K562 (cell line): ENCODE results near the gene WDR44. TPM values are rescaled to one million over a fixed set of nuclear protein-coding genes. Genes with fewer than 3 reads are reported as not detected.
A peak's percentile ranks its signal among the peaks of the same experiment; 100 is the strongest.

Experiments used
- ATAC-seq: fragments of 200-7000 bp; cut with Tn5 transposase; 3 replicates; pipeline ENCODE4 v1.9.1; 2020; ENCODE audit warnings: moderate library complexity
- BruUV-seq: library from RNA; stranded (reverse); fragments of 400-500 nt; replicated peaks from 2 replicates; lab custom pipeline; 2021; lab: Mats Ljungman, UMichigan
- CTCF ChIA-PET: fragments of 300-600 bp; formaldehyde crosslinking; extraction: SDS; loops from one replicate; lab custom pipeline; 2021; ENCODE audit warnings: low intra/inter-chr PET ratio; lab: Yijun Ruan, JAX
- POLR2A ChIA-PET: fragments of 300-600, 350-650 bp; sonication (Branson Sonifier 250); formaldehyde crosslinking; extraction: SDS; loops from one replicate; lab custom pipeline; 2021; ENCODE audit warnings: antibody characterized with exemption, inconsistent platforms; lab: Yijun Ruan, JAX
- DNase-seq, 4 experiments: peaks; one replicate each; pipeline versions ENCODE4 v3.0.0 to v3.0.0-alpha.2; 2011 to 2018; ENCODE audit warnings: low spot score in 3 of 4, mixed read lengths in 3 of 4; ENCODE audit errors: extremely low read depth in 1 of 4
- FAIRE-seq: peaks from 2 replicates; lab custom pipeline; 2011; peaks lifted over from hg19 to GRCh38; lab: Jason Lieb, UNC
- H2AFZ ChIP-seq: 2 replicates; pipeline ENCODE4 v1.6.0; 2011; ENCODE audit warnings: low read depth, low read length, control low read depth, inconsistent platforms
- H3K27ac ChIP-seq: fragments of 200-600 bp; 3 replicates; pipeline ENCODE4 v1.8.0; 2011; ENCODE audit warnings: low read depth, mild to moderate bottlenecking, control low read depth, inconsistent platforms, low read length, moderate library complexity, mixed read lengths; ENCODE audit errors: extremely low read depth
- H3K27me3 ChIP-seq, 2 experiments: fragments of 300-600 bp in 1 of 2; 2 replicates in 1 of 2; 3 replicates in 1 of 2; pipeline versions ENCODE4 v1.6.0 to v1.8.0; 2011; ENCODE audit warnings: inconsistent platforms in 2 of 2, low read length in 2 of 2, mild to moderate bottlenecking in 1 of 2, mixed read lengths in 1 of 2, moderate library complexity in 1 of 2; ENCODE audit not compliant: control insufficient read depth in 2 of 2, insufficient read depth in 2 of 2
- H3K36me3 ChIP-seq: fragments of 300-600 bp; 3 replicates; pipeline ENCODE4 v1.8.0; 2011; ENCODE audit warnings: mild to moderate bottlenecking, low read length, inconsistent platforms; ENCODE audit not compliant: control insufficient read depth, insufficient read depth
- H3K4me1 ChIP-seq, 2 experiments: fragments of 200-600 bp in 1 of 2; replicated peaks in 1 of 2; 2 replicates in 1 of 2; 3 replicates in 1 of 2; pipeline versions ENCODE4 v1.5.1 to v1.8.0; 2011; ENCODE audit warnings: inconsistent platforms in 2 of 2, low read length in 2 of 2, mild to moderate bottlenecking in 1 of 2, mixed read lengths in 1 of 2, moderate library complexity in 1 of 2; ENCODE audit not compliant: control insufficient read depth in 2 of 2, insufficient read depth in 2 of 2
- H3K4me2 ChIP-seq: 2 replicates; pipeline ENCODE4 v1.6.1; 2011; ENCODE audit warnings: low read length, control low read depth, inconsistent platforms, mixed read lengths; ENCODE audit not compliant: insufficient read depth
- H3K4me3 ChIP-seq: fragments of 200-600 bp; sonication (generic), shearing (Covaris generic); 2 replicates; pipeline ENCODE4 v1.5.1; 2016; ENCODE audit warnings: control low read depth, inconsistent platforms
- H3K79me2 ChIP-seq: fragments of 200-600 bp; 3 replicates; pipeline ENCODE4 v1.8.0; 2011; ENCODE audit warnings: low read length, inconsistent platforms; ENCODE audit not compliant: control insufficient read depth, insufficient read depth
- H3K9ac ChIP-seq, 2 experiments: 2 replicates each; pipeline versions ENCODE4 v1.6.0 to v1.6.1; 2011; ENCODE audit warnings: low read depth in 2 of 2, low read length in 2 of 2, control low read depth in 1 of 2, inconsistent platforms in 1 of 2, mild to moderate bottlenecking in 1 of 2, mixed read lengths in 1 of 2; ENCODE audit not compliant: insufficient read depth in 1 of 2
- H3K9me1 ChIP-seq: one replicate; pipeline ENCODE4 v1.6.0; 2011; ENCODE audit warnings: inconsistent platforms, mild to moderate bottlenecking, low read length, moderate library complexity; ENCODE audit not compliant: control insufficient read depth, insufficient read depth
- H3K9me3 ChIP-seq: replicated peaks from 2 replicates; pipeline ENCODE4 v1.5.1; 2011; ENCODE audit warnings: low read depth, low read length, inconsistent platforms; ENCODE audit not compliant: control insufficient read depth, insufficient read depth
- H4K20me1 ChIP-seq: replicated peaks from 2 replicates; pipeline ENCODE4 v1.6.1; 2011; ENCODE audit warnings: low read length, inconsistent platforms, mixed read lengths; ENCODE audit not compliant: control insufficient read depth, insufficient read depth
- ARID3A ChIP-seq: IDR thresholded peaks from 2 replicates; pipeline ENCODE4 v1.6.1; 2012; ENCODE audit warnings: low read depth, low read length, improper control_type of control experiment, borderline replicate concordance
- ASH1L ChIP-seq: fragments of 450-650 bp; IDR thresholded peaks from 2 replicates; pipeline ENCODE4 v1.6.1; 2018; ENCODE audit warnings: borderline replicate concordance, mild to moderate bottlenecking, low read depth; ENCODE audit not compliant: partially characterized antibody
- CBFA2T3 ChIP-seq: fragments of 450-650 bp; IDR thresholded peaks from 2 replicates; pipeline ENCODE4 v1.6.1; 2017
- CSDE1 ChIP-seq, 2 experiments: fragments of 450-650 bp; IDR thresholded peaks; 2 replicates each; pipeline ENCODE4 v1.6.1; 2016; ENCODE audit warnings: mild to moderate bottlenecking in 1 of 2
- FOXJ2 ChIP-seq: fragments of 200-800 bp; sonication (Bioruptor generic); IDR thresholded peaks from 2 replicates; pipeline ENCODE4 v1.6.1; 2016; ENCODE audit warnings: missing genetic modification characterization, missing compliant biosample characterization
- GTF2B ChIP-seq: IDR thresholded peaks from 2 replicates; pipeline ENCODE4 v1.6.1; 2011; ENCODE audit not compliant: insufficient read length; ENCODE audit errors: extremely low read depth
- HMBOX1 ChIP-seq: sonication (generic); IDR thresholded peaks from 2 replicates; pipeline ENCODE4 v1.6.1; 2016
- RFX1 ChIP-seq: fragments of 450-650 bp; IDR thresholded peaks from 2 replicates; pipeline ENCODE4 v1.6.1; 2016; ENCODE audit warnings: mild to moderate bottlenecking, moderate library complexity
- ZHX1 ChIP-seq: fragments of 150-350 bp; conservative IDR thresholded peaks from 2 replicates; pipeline ENCODE4 v1.6.1; 2014; ENCODE audit warnings: low read length
- WGBS: fragments of 100-300 bp; shearing (Covaris generic); methylation state at CpG from one replicate; pipeline ENCODE4 v1.1.6; 2016; ENCODE audit warnings: low coverage, mixed read lengths; ENCODE audit not compliant: insufficient coverage; ENCODE audit errors: missing lambda C conversion rate; 5-methylcytosine and 5-hydroxymethylcytosine counted together
- in situ Hi-C: fragments of 300-500 bp; cut with MboI; formaldehyde crosslinking; loops from 4 replicates; pipeline ENCODE4 v1.15.0; 2018; ENCODE audit warnings: inconsistent platforms, mixed read lengths
- intact Hi-C: fragments of 100-400 bp; cut with micrococcal nuclease; formaldehyde crosslinking; loops from 2 replicates; pipeline ENCODE4 v1.14.2; 2022
- polyA plus RNA-seq, 8 experiments: library from polyadenylated mRNA; depleted of rRNA in 4 of 8; stranded (reverse) in 5 of 8; unstranded in 3 of 8; fragments of >200 nt; fragmentation: Nextera tagmentation in 2 of 8; fragmentation: Illumina TruSeq in 1 of 8; extraction: Ambion mirVana in 2 of 8; extraction: Trizol in 1 of 8; gene quantifications; 2 replicates each; pipeline versions ENCODE4 v1.2.1 to v1.2.3, GENCODE V29; 2011 to 2014; ENCODE audit warnings: inconsistent platforms in 1 of 8, missing spikeins in 1 of 8
- total RNA-seq, 7 experiments: library from RNA; depleted of rRNA in 6 of 7; stranded (reverse); fragments of >200 nt in 6 of 7; fragmentation: Illumina TruSeq in 2 of 7; extraction: Trizol in 2 of 7; gene quantifications; 2 replicates each; pipeline versions ENCODE4 v1.2.1 to v1.2.3, GENCODE V29; 2011 to 2021; ENCODE audit warnings: low replicate concordance in 1 of 7

Gene WDR44
- total and polyA plus RNA-seq, 9 of the 15 experiments (the other 6 are each of a cell fraction or from before 2014, with no cell fraction given): 5.6 to 20.0 (median 14.6) TPM

- intact Hi-C loops (no loop called here), in situ Hi-C loops (no loop called here)
- ChIA-PET CTCF (no interaction called here), POLR2A (no interaction called here)
- Histone ChIP-seq H3K4me2 (no peak overlapping the region), H3K9me1 (peaks cover 6% of the 10 kb centered on the region), H3K36me3 (peaks cover 4% of the 10 kb centered on the region; the same call in 1 of the 3 replicates), H2AFZ (no peak overlapping the region), H3K9me3 (no peaks in the 10 kb centered on the region), H3K9ac (no peak overlapping the region), H3K27ac (no peak overlapping the region), H3K79me2 (peaks cover 80% of the 10 kb centered on the region), H3K4me3 (no peak overlapping the region), H3K27me3 (no peaks in the 10 kb centered on the region), H4K20me1 (peaks cover 10% of the 10 kb centered on the region), H3K4me1 (peaks cover 4 to 40% of the 10 kb centered on the region in 2 experiments)
- DNase-seq: no peak
- BruUV-seq: no TSS peak
- ATAC-seq: no peak
- 14% methylated on average over 4 of the region's 4 CpGs for WGBS
- no peak for FAIRE-seq
- TF ChIP-seq HMBOX1 (peak; percentile 25; the same call in 1 of the 2 replicates), RFX1 (peak; percentile 92), CSDE1 (IDR thresholded peaks at IDR 0.05) (peak in 1 of 2 experiments; percentile 43; a peak in 1 of 4 replicates), GTF2B (no peak), ASH1L (no peak), ARID3A (no peak), ZHX1 (no peak), FOXJ2 (0 out of 2 replicates have a peak, but pooled peaks have one; percentile 52), CBFA2T3 (peak; percentile 36; the same call in 1 of the 2 replicates)
- TF ChIP-seq, all 486 proteins: peak for 5
These were observed 7.4 kb downstream of the WDR44 start for GRCh38 chrX:118353081-118353850.
